Vagina (tissue), 2 donors: ENCODE measurements around the gene NCOR1.

ENCODE experiments used
- POLR2A ChIP-seq, 2 donors: fragments of 450-650 bp; IDR thresholded peaks; one replicate each; pipeline ENCODE4 v1.6.1; 2017; ENCODE audit warnings: antibody characterized with exemption in 2 of 2, mild to moderate bottlenecking in 2 of 2, moderate library complexity in 2 of 2
- TF ChIP-seq, protein P1 (sequence below), 3 experiments: fragments of 450-650 bp in 2 of 3; fragments of 200-600 bp in 1 of 3; sonication (generic) in 1 of 3; IDR thresholded peaks; one replicate each; pipeline ENCODE4 v1.5.1; 2017 to 2019; ENCODE audit warnings: antibody characterized with exemption in 3 of 3, mild to moderate bottlenecking in 2 of 3, moderate library complexity in 2 of 3

GRCh38 chr17:16050844-16051243 lies 164.5 kb downstream of the NCOR1 start:
- TF ChIP-seq, protein P1, sequence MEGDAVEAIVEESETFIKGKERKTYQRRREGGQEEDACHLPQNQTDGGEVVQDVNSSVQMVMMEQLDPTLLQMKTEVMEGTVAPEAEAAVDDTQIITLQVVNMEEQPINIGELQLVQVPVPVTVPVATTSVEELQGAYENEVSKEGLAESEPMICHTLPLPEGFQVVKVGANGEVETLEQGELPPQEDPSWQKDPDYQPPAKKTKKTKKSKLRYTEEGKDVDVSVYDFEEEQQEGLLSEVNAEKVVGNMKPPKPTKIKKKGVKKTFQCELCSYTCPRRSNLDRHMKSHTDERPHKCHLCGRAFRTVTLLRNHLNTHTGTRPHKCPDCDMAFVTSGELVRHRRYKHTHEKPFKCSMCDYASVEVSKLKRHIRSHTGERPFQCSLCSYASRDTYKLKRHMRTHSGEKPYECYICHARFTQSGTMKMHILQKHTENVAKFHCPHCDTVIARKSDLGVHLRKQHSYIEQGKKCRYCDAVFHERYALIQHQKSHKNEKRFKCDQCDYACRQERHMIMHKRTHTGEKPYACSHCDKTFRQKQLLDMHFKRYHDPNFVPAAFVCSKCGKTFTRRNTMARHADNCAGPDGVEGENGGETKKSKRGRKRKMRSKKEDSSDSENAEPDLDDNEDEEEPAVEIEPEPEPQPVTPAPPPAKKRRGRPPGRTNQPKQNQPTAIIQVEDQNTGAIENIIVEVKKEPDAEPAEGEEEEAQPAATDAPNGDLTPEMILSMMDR (IDR thresholded peaks at IDR 0.05): no peak
- no peak for TF ChIP-seq POLR2A (IDR thresholded peaks at IDR 0.05)
